ENCODE data around the gene NEDD4L. TPM values are rescaled to one million over a fixed set of nuclear protein-coding genes. Genes with fewer than 3 reads are reported as not detected.

Gene NEDD4L
- total and polyA plus RNA-seq, 8 donors: 45.0 to 113 (median 66.4) TPM

DNA sequence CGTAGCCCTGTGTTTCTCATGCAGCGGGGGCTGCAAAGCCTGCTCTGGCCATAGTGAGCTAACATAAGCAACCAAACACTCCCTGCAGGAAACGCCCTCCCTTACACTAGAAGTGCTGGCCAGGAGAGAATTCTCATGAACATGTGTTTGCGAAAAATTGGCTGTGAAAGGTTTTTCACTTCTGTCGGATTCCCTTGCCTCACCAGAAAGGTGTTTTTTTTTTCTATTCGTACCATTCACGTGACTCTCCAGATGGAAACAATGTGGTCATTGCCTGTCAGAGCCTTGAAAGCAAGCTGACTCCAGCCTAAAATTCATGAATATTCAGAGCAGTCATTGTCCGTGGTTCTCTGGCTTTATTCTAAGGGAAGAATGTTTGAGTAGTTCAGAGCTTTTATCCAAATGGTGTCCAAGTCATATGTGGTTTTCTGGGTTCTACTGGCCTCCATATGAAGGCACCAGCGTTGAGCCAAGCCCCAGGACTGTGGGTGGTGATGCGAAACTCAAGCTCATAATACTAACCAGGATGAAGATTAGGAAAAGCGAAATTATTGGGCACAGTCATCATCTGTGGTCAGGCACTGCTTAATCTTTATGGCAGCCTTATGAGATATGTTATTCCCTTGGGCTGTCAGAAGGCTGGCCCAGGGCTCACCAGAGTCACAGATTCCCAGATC lies 348.4 kb downstream of the NEDD4L start:
- H3K4me3 ChIP-seq: no peak overlapping the region
- H3K27me3 ChIP-seq: no peaks in the 10 kb centered on the region
- DNase-seq (peak in 1 of 6 donors; percentile 2), ATAC-seq (peak in 3 of 4 donors; percentile 25 to 42 (median 35)), FAIRE-seq (no peak)
- H3K27ac ChIP-seq: no peak overlapping the region
- no peaks in the 10 kb centered on the region for H3K4me1 ChIP-seq
- peaks cover 4 to 75% (median 16%) of the 10 kb centered on the region in 3 donors for H3K36me3 ChIP-seq
- TF ChIP-seq, protein P1, sequence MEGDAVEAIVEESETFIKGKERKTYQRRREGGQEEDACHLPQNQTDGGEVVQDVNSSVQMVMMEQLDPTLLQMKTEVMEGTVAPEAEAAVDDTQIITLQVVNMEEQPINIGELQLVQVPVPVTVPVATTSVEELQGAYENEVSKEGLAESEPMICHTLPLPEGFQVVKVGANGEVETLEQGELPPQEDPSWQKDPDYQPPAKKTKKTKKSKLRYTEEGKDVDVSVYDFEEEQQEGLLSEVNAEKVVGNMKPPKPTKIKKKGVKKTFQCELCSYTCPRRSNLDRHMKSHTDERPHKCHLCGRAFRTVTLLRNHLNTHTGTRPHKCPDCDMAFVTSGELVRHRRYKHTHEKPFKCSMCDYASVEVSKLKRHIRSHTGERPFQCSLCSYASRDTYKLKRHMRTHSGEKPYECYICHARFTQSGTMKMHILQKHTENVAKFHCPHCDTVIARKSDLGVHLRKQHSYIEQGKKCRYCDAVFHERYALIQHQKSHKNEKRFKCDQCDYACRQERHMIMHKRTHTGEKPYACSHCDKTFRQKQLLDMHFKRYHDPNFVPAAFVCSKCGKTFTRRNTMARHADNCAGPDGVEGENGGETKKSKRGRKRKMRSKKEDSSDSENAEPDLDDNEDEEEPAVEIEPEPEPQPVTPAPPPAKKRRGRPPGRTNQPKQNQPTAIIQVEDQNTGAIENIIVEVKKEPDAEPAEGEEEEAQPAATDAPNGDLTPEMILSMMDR (IDR thresholded peaks at IDR 0.05): no peak
- 78 to 80% methylated on average over 11 of the region's 11 CpGs for WGBS, 2 donors
- intact Hi-C loops (cut with DNase I): no loop called here
- no peaks in the 10 kb centered on the region for H3K9me3 ChIP-seq

DNA sequence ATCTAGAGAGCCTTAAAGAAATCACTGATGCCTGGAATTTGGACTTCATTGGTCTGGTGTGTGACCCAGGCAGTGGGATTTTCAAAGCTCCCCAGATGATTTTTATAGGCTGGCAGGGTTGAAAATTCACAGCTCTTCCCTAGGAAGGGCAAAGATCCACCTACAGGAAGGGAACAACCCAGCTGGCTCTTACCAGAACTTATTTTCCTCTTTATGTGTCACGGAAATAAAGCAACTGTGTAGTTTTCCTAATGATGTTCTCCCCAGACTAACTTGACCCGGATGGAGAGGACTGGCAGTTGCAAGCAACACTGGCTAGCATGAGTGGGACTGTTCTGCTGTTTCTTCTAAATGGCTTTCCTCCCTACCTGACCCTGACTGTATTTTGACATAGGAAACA lies 349.3 kb downstream of the NEDD4L start:
- FAIRE-seq (no peak), DNase-seq (no peak), ATAC-seq (no peak)
- H3K4me3 ChIP-seq: no peak overlapping the region
- 86 to 91% methylated on average over 2 of the region's 2 CpGs for WGBS, 2 donors
- no peaks in the 10 kb centered on the region for H3K27me3 ChIP-seq
- H3K9me3 ChIP-seq: no peaks in the 10 kb centered on the region
- intact Hi-C loops (cut with DNase I): no loop called here
- TF ChIP-seq, protein P1 (IDR thresholded peaks at IDR 0.05): no peak
- H3K4me1 ChIP-seq: no peaks in the 10 kb centered on the region
- no peak overlapping the region for H3K27ac ChIP-seq
- peaks cover 4 to 66% (median 16%) of the 10 kb centered on the region in 3 donors for H3K36me3 ChIP-seq

DNA sequence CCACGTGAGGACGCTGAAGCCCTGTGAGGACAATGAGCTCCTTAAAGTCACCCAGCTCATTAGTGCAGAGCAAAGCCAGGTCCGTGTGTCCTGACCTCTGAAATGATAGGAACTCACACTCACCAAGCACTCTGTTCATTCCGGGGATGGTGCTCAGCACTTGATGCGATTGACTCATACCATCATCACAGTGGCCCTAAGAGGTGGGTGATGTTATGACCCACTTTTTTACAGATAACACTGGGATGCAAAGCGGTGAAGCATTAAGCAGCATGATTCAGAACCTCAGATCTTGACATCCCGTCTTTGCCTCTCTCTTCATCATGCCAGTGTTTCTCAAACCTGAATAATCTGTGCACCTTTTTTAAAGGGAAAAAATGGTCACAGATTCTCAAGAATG lies 350.0 kb downstream of the NEDD4L start:
- TF ChIP-seq, protein P1 (IDR thresholded peaks at IDR 0.05): no peak
- intact Hi-C loops (cut with DNase I): no loop called here

DNA sequence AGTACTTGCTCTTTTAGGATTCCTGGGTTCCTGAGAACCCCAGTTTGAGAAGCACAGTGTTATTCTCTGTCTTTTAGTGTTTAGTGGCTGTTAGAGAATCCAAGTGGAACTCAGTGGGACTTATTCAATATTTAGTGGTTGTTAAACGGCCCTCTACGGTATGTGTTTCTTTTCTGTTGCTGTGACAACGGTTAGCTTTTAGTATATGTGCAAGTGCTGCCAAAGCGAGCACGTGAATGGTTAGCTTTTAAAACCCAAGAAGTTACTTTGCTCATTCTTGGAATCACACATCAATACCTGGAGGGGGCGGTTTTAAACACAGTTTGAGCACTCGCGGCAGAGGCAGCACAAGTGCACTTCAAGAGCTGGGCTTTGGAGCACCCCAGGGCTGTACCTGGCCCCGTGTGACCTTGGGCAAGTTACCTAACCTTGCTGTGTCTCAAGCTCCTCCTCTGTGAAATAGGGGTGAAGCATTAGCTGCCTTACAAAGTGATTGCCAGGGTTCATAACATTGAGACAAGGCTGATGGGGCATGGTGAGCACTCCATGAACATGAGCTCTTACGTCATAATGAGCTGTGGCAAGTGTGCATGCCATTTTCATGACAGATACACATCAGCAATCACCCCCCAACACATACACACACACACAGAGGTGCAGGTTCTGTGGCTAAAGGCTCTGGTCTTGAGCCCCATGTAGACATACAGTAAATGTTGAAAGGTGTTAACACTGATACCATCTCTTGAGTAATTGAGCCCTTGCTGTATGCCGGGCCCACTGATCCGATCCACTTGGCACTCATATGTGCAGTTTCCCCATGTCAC lies 350.8 kb downstream of the NEDD4L start:
- Histone ChIP-seq H3K9me3 (no peaks in the 10 kb centered on the region), H3K27ac (no peak overlapping the region), H3K36me3 (peaks cover 0 to 54% (median 9%) of the 10 kb centered on the region in 3 donors), H3K4me1 (no peaks in the 10 kb centered on the region), H3K27me3 (no peaks in the 10 kb centered on the region), H3K4me3 (no peak overlapping the region)
- 80 to 83% methylated on average over 12 of the region's 12 CpGs for WGBS, 2 donors
- intact Hi-C loops (cut with DNase I): no loop called here
- FAIRE-seq (no peak), ATAC-seq (no peak), DNase-seq (no peak)
- TF ChIP-seq, protein P1 (IDR thresholded peaks at IDR 0.05): no peak

More for the DNA sequence above, 350.0 kb downstream of the NEDD4L start:
- FAIRE-seq (no peak), ATAC-seq (no peak), DNase-seq (no peak)
- Histone ChIP-seq H3K36me3 (peaks cover 0 to 59% (median 10%) of the 10 kb centered on the region in 3 donors), H3K4me1 (no peaks in the 10 kb centered on the region), H3K27me3 (no peaks in the 10 kb centered on the region), H3K9me3 (no peaks in the 10 kb centered on the region), H3K27ac (no peak overlapping the region), H3K4me3 (no peak overlapping the region)
- WGBS, 2 donors: 93% methylated on average over 7 of the region's 7 CpGs

Measured in pancreas (tissue), 10 donors.